CD4-positive, alpha-beta T cell treated with Interleukin-10 for 1 hour (primary cell): ENCODE results near the gene DGKG.

Source experiments
- DNase-seq: peaks from one replicate; pipeline ENCODE4 v3.0.0-alpha.2; 2020

The DGKG gene

GRCh38 chr3:186102687-186103086 lies 259.3 kb downstream of the DGKG start:
- DNase-seq = no peak

- DNase-seq = no peak
Measured at GRCh38 chr3:186100398-186100797, 261.6 kb downstream of the DGKG start.

- DNase-seq = no peak
Measured at GRCh38 chr3:186099178-186099577, 262.9 kb downstream of the DGKG start.

DNA sequence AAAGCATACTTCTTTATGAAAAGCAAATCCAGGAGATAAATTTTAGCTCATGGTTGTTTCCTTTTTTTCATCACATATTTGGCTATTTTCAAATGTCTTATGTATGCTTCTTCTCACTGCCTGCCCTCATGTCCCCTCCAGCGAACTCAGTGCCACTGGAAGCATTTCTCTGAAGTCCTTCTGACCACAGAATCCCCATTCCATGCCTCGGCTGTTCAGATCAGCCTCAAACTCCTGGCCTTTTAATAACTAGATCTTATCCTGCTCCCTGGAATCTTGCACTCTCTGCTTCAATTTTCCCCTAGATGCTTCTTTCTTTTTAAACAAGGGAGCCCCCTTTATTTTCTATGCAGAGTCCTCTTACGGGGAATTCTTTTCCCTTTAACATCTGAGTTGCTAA lies 263.3 kb downstream of the DGKG start:
- DNase-seq = no peak

DNA sequence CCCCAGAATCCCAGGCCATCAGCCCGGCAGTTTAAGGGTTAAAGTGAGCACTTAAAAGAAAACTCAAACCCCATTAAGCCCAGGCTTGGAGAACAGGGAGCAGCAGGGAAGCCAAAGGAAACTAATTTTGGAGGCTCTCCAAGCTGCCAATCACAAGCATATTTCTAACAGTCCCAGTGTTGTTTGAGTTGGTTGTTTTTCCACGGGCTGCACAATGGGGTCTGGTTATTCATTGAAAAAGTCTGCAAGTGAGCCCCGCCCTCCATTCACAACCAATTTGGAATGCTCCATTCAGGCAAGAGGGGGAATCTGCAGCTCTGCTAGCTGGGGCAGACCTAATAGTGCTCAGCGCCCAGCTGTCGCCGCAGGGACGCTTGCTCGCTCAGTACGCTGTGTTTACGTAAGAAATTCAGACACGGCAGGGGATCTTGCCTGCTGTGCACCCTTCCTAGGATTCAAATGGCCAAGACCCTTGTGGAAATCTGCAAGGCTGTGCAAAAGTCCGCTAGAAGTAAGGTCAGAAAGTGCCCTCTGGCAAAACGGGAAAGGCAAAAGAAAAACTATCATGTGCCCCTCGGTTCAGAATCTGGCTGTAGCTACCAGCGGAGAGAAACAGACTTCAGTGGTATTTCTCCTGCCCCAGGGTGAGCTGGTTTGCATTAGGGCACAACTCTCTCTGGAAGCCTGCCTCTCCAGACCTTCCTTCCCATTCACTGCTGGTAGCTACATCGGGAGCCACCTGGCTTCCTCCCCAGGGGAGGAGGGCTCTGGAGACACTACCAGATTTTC lies 264.2 kb downstream of the DGKG start:
- DNase-seq = no peak

- DNase-seq = no peak
Measured at GRCh38 chr3:186097317-186097662, 264.7 kb downstream of the DGKG start.
